Globus pallidus (tissue), 1 donor: ENCODE data around the gene CNTN1.

Experiments
- DNase-seq: peaks from one replicate; pipeline ENCODE4 v3.0.0-alpha.2; 2015; ENCODE audit warnings: low spot score

CNTN1 gene

DNA sequence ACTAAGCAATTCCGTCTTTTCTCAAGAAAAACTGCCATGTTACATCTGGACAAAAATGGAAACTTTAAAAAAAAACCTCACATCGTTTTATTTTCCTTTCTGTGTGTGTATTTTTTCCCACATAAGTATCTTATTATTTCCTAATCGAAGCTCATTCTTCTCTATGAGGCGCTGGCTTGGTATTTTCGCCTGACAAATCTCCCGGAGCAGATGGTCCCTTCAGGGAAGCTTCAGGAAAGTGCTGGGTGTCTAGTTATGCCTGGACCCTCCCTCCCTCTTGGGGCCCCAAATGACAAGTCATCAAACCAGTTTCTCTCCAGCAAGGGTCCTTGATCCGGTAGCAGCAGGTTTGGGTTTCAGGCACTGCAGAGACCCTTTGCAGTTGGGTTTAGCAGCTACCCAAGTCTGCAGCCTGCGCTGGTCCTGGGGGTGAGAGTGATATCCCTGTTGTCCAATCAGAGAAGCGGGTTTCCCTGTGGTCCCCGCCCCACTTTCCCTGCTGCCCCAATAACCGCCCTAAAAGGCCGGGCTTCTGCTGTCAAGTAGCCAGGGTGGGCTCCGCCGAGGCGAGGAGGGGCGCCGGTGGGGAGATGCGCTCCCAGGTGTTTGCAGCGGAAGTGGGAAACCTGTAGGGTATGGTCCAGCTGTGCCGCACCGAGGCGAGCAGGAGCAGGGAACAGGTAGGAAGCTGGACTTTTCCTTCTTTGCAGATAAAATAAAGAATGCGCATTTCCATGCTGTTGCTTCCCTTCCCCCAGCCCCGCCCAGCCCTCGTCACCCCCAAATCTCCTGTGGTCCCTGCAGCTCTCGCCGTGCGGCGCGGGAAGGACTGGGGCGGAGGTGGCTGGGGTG, at the start of gene CNTN1:
Gene CNTN1, plus strand, starts transcription at position 527 of the 852 bp plus-strand sequence.
- DNase-seq = peak; percentile 75

DNA sequence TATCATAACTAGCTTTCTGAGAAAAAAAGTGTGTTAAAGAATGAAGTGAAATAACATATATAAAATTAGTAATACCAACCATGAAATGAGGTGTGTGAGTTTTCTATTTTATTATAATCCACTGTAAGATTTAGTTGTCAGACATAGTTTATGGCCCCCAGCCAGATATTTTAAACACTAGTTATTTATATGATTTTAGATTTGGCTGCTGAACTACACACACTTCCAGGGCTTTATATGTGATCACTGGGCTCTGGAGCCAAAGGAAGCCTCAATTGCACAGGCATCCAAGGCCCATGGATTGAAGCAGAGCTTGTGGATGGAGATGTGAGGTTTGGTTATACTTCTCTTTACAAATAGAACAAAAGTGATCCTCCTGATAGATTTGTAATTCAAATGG, 48.7 kb upstream of the CNTN1 start:
- no peak for DNase-seq

DNA sequence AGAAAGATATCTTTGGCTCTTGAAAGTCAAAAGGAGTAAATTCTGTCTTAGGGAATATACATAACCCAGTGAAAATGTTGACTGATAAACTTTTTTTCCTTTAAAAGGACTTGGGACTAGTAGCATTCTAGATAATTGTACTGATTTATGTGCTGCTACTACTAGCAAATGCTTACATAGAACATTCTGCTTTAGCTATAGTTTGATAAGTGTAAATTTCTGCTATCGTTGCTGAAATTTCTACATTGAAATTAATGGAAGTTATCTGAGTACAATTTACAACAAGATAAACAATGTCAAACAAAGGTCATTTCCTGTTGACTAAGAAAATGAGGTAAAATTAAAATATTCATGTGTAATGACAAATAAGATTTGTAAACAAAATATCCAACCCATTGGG, 48.3 kb upstream of the CNTN1 start:
- no peak for DNase-seq

DNA sequence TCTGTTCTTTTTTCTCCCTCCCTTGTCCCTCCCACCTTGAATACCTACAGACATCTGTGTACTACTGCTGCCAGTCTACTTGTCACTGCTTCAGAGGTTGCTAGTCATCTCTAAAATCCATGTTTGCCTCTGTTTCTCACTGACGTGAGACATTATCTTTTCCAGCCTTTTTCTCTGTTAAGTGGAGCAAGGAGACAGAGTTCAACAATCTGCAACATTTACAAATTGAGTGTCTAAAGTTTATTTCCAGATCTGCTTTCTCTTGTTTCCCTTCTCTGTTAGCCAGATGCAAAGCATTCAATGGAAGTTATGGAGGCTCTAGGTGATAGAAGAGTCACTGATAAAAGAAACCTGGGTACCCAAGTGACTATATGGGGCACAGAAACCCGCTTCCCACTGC, 47.5 kb upstream of the CNTN1 start:
- DNase-seq = no peak

DNA sequence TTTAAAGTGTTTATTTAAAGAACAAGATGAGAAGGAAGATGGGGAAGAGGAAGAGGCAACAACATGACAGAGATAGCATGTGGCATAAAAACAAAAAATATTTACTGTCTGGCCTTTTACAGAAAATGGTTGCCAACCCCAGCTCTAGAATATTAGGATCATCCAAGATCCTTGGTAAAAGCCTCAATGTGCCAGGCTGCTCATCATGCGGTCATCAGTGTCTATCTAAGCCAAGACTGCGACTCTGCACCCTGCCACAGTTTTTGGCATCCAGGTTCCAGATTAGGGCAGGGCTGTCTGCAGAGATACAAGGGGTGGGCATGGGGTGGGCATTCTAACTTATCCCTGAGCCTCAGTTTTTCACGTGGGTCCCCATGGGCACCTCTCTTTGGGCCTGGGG, 46.9 kb upstream of the CNTN1 start:
- no peak for DNase-seq

DNA sequence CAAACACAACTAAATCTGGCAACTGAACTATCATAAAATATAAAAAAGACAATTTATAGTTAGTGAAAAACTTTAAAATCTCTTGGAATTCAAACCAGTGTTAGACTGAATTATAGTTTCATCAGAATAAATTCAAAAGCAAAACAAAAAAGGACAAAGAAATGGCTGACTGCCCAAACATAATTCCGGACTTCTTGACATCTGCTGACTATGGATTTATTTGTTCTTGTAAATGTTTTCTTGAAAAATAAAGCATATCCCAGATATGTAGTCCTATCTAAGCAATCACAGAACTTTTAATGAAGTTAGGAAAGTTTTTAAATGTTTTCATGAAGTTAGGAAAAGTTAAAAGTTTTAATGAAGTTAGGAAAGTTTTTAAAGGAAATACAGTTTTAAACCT, 45.8 kb upstream of the CNTN1 start:
- DNase-seq = no peak

DNA sequence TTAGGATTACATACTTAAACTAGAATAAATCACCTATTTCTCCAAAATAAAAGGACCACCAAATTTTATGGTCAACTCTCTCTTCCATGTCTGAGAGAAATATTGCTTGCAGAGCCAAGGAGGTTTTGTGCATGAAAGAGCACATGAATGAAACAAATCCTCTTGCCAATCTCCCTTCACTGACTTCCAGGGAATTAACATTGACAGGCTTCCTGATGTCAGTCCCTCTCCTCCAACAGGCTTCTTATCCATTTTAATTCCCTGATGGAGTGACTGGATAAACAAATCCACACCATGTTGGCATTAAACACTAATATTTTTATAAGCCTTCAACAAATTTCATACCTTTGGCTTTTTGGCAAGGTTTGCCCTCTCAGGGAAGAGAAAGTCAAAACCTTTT, 45.3 kb upstream of the CNTN1 start:
- no peak for DNase-seq

DNA sequence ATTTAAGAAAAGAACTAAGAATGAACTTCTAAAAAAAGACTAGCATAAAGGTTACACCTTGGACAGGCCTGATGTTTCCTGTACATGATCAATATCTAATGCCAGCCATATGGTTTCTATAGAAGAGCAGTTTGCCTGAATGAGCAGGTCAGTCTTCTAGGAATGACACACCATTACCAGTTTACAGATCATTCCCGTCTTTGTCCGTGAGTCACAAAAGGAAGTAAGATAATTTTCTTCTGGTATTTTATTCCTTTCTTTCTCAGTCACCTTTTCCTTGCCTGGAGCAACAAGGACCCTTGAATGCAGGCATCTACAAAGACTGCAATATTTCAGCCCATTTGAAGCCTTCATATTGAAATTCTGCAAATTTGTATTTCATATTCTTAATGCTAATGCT, 44.6 kb upstream of the CNTN1 start:
- DNase-seq = no peak

DNA sequence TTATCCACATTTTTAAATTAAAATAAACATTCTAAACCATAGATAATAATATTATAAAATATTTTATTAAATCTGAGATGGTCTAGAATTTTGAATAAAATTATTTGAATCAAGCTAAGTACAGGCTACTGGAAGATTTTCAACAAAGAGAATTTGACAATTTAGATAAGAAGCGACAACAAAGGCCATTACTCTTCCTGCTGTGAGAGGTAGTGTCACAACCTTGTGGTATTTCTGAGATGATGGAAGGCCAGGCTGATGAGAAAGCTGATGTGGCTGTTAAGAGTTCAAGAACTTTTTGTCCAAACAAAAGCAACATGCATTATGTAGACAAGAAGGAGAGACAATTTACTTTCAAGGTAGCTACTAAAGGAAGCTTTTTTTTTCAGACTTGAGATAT, 43.7 kb upstream of the CNTN1 start:
- no peak for DNase-seq

DNA sequence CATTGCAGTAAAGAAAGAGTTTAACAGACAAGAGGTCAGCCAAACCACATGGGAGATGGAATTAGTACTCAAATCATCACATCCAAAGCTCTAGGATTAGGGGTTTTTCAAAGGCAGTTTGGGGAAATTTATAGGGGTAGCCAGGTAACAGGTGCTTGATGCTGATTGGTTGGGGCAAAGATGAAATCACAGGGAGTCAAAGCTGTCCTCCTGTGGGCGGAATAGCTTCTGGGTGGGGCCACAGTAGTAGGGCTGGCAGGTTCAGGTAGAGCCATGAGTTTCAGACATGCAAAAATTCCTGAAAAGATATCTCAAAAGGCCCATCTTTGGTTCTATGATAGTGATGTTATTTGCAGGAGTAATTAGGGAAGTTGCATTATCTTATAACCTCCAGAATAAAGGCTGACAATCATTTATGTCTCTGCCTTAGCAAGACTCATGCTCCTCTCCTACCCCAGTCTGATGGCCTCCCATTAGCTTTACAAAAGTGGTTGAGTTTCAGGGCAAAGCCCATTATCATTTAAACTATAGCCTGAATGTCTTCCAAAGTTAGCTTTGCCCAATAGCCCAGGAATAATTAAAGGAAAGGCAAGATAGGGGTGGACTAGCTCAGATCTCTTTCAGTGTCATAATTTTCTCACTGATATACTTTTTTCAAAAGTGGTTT, 42.1 kb upstream of the CNTN1 start:
- no peak for DNase-seq

DNA sequence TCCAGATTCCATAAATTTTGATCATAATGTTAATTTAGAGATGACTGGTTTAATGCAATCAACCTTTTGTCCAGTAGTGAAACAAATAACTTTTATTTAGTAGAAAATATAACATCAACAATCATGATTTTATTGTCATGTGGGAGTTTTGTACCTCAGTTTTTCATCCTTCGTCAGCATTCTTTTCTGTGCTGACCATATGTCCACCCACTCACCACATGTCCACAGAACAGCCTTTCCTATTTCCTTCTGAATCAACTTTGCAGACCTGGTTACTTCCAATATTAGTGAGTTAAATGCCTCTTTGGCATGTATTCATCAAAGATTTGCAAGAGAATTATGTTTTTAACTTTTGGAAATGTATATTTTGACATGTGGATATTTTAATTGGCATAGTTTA, 36.8 kb upstream of the CNTN1 start:
- DNase-seq = no peak

DNA sequence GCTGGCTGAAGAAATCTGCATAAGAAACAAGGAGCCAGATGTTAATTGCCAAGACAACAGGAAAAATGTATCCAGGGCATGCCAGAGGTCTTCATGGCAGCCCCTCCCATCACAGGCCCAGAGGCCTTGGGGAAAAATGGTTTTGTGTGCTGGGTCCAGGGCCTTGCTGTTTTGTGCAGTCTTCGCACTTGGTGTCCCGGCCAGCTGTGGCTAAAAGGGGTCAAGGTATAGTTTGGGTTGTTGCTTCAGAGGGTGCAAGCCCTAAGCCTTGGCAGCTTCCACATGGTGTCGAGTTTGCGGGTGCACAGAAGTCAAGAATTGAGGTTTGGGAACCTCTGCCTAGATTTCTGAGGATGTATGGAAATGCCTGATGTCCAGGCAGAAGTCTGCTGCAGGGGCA, 29.9 kb upstream of the CNTN1 start:
- DNase-seq = no peak

DNA sequence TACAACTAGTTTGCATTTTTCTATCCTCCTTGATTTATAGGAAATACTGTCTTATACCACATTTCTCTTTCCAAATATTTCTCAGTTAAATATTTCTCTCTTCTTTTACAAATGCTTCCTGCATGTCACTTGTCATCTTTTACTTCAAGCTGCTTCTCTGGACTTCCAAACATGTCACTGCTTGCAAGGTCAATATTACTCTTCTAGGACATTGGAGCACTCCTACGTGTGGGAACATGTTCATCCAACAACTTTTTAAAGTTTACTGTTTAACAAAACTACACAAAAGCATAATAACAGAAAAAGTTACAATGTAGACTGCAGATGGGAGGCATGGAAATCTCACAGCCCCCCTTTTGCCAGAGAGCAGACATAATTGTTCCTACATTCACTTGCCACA, 28.5 kb upstream of the CNTN1 start:
- DNase-seq = no peak

DNA sequence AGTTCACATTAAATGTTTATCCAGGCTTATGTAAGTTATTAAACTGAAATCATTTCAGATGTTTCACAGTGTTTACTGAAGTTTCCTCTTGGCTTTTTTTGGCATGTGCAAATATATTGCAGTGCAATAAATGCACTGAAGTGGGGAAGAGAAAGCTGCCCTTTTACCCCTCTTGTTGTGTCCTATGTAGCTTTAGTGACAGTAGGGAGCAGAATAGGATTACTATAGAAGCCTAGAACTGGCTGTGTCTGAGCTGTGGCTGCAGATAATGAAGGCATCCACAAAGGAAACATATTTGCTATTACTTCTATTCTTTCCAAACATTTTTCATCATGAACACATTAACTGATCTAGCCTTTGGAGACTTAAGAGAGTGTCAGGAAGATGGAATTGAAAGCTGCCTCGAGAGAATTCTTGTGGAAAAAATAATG, 24.1 kb upstream of the CNTN1 start:
- no peak for DNase-seq

DNA sequence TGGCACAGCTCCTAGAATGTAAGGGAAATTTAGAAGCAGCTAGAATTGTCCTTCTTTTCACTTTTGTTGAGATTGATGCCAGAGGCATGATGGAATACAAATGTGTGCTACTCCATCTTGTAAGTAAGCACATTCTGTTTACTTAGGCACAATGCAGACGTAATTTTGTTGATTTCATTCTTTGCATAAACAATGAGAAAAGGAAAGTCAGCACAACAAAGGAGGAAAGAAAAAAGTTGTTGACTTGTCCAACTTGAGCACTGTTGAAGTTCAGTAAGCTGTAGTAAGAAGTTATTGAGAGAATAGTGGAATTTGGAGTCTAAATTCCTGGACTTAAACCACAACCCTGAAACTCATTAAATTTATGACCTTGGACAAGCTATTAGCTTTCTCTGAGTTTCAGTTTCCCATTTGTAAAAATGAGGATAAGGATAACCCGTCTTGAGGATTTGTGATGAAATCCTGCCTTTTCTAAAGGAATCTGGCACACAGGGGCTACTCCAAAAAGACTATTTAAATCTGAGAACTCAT, 19.4 kb upstream of the CNTN1 start:
- no peak for DNase-seq

DNA sequence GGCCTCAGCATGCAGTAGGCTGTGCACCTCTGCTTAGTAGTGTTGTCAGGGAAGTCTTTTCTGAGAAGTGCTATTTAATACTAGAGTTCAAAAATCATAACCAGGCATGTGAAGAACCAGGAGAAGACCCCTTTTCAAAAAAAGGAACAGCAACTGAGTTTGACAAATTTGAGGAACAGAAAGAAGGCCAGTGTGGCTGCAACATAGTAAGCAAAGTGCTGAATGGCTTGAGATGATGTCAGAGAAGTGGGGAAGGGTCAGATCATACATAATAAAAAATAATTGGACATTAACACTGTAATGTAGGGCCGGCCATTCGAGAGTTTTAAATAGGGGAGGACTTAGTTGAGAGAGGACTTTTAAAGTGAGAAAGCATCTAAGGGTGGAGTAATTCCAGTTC, 11.1 kb upstream of the CNTN1 start:
- no peak for DNase-seq

DNA sequence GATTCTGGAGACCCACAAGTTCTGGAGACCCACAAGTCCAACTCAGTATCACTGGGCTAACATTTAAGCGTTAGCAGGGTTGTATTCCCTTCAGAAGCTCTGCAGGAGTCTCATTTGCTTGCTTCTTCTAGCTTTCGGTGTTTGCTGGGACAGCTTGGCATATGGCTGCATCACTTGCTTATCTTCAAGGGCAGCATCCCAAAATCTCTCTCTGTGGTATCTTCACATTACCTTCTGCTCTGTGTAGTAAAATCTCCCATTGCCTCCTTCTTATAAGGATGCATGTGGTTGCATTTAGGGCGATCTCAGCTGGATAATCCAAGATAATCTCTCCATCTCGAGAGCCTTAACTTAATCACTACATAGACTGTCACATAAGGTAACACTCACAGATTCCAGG, 7.3 kb upstream of the CNTN1 start:
- no peak for DNase-seq

DNA sequence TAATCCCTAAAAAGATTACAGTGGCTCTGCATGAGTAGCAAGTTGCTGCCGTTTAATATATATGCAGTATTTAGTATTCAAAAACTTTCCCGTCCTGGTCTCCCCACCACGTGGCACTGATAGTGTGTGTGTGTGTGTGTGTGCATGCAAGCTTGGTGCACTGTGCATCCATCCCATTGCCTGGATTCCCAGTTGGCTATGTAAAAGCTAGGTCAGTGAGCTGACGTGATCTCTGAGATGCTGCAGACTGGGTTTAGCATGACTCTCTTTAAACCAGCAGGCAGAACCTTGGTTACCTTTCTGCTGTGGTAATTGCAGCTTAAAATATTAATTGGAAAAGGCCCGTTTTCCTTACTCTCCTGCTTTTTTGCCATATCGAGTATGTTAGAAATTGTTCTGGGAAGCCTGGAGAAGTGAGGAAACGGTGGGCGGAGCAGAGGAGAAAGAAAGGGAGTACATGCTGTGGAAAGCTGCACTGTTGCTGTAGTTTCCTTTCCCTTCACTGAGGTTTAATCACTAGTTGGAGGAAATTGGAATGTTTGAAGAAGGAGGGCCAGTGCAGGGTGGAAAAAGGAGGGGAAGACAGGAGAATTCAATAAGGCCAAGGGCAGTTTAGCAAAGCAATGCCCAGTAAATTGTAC, 4.0 kb upstream of the CNTN1 start:
- no peak for DNase-seq

DNA sequence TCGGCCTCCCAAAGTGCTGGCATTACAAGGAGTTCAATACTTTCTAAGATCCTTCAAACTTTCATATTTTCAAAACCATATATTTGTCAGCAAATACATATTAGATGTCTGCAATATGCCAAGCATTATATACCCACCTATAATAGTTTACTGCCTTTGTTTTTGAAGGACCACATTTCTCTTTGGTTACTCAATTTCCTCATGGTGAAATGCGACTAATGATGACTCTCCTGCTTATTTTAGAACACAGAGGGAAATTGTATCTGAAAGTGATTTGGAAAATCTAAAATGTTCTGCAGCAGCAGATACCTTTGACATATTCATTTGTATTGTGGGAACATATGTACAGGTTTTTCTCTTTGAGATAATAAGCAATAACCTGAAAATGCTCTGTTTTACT, 2.7 kb upstream of the CNTN1 start:
- DNase-seq = no peak

DNA sequence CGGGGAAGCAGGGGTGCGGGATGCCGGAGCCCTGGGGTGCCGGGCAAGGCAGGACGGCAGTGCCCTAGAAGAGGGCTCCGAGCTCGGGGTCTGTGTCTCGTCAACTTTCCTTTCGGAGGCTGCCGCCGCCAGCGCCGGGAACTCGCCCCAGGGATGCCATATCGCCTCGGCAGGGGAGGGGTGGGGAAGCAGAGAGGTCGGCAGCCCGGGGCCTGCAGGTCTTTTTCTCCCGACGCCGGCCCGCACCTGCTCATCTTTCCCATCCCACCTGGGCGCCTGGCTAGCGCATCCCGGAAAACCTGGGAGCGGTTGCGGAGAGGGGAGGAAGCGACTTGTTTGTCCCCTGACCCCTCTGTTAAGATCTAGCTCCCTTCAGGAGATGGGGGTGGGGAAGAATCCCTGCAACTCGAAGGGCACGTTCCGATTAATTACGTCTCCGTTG, 547 bp downstream of the CNTN1 start:
- DNase-seq = no peak

DNA sequence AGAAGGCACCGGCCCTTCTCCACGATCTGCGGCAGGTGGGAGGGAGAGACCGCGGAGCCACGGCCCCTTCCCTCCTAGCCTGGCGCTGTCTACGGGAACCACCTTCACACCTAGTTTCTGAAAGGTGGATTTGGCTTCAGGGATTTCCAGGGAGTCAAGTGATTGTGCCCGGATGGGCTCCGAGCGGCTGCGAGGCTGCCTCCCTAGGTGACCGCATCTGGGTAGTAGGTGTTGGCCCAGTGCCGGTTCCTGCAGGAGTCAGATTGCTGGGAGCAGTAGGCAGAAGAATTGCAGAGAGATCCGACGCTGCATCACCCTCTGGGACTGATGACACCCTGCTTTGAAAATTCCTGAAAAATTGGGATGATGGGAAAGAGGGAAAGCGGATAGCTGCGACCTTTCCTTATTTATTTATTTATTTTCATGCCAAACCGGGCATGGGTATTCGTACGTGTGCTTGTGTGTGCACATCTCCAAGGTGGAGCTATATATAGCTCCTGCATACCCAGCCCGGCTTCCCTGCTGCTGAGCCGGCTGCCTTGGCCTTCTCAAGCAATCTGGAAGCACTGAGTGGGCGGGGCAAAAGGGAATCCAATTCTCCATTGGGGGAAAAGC, 1.1 kb downstream of the CNTN1 start:
- peak; percentile 32 for DNase-seq

DNA sequence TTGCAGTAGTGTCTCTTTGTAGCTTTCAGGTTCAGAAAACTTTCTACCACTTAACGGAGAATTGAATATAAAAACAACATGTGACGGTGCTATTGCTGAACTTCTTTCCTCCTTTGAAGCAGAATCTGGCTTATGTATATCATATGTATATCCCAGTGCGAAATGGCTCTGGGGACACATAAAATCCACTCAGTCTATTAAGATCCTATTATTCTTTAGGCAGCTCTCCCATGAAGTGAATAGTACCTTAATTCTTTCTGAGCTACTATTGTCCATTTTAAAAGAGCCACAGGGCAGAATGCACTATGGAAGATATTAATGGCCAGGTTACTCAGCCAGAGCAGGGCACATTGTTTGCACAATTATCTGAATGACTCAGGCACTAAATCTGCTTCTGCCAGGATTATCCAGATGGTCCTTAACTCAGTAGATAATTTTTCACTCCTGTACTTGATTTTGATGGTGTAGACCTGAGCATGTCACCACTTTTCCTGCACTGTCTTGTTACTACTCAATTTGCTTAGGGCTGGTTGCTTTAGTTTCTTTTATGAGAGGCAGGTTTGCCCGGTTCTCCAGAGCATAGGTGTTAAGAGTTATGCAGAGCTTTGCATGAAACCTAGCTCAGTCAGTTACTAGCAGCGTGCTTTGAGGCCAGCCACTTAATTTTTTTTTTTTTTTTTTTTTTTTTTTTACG, 5.5 kb downstream of the CNTN1 start:
- DNase-seq = no peak
